HG03442 (cell line): ENCODE data around the gene TLCD4.
"Not testable (repeated sequence)": the region's sequence is repeated elsewhere in the genome, so short reads cannot be mapped to it uniquely, and the experiment has no call there.

ENCODE experiments used
- ATAC-seq: cut with Tn5 transposase; IDR thresholded peaks from one replicate; pipeline ENCODE4 v1.9.1; 2021; ENCODE audit warnings: mild to moderate bottlenecking, moderate library complexity; ENCODE audit not compliant: unreplicated experiment

TLCD4 gene

GRCh38 chr1:95145493-95145892 lies 28.3 kb downstream of the TLCD4 start:
- no peak for ATAC-seq

DNA sequence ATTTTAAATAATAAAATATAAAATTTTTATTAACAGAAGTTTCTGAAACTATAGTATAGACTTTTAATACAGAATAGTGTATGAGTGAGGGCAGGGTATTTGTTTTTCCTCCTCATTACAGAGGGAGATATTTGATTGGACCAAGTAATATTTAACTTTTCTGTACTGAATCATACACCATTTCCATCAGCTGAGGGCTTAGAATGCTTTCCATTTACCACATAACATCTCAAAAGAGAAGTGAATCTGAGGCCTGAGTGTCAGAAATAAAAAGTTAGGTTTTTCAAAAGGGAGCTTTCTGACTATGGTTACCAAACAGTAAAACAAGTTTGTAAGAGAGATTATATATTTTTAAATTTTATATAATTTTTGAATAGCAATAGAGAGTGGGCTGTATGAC lies 29.5 kb downstream of the TLCD4 start:
- peak; percentile 77 for ATAC-seq

DNA sequence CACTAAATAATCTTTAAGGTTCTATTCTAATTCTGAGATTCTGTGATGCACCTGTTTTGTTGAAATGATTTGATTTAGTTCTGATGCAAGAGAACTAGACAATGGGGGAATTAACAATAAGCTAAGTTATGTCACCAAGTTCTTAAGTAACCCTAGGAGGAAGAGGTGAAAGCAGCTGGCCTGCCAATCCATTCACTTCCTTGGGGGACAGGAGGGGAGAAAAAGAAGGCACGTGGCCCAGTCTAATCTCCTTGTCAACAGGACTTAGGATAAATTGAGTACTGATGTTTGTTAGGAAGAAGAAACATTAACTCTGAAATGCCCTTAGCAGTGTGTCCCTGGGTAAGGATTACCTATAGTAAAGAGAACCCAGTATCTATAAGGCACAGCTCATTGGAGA lies 36.9 kb downstream of the TLCD4 start:
- no peak for ATAC-seq

- ATAC-seq = not testable (repeated sequence)
Observed at GRCh38 chr1:95165569-95165968, 48.4 kb downstream of the TLCD4 start.
